Keratinocyte (primary cell): Measurements from ENCODE around the gene GAMT. TPM values are rescaled to one million over a fixed set of nuclear protein-coding genes. Genes with fewer than 3 reads are reported as not detected.

ENCODE experiments used
- DNase-seq: peaks from one replicate; pipeline ENCODE4 v3.0.0-alpha.2; 2011; ENCODE audit warnings: low read depth, missing footprints, low spot score
- FAIRE-seq: peaks from 2 replicates; lab custom pipeline; 2011; peaks lifted over from hg19 to GRCh38; lab: Jason Lieb, UNC
- H2AFZ ChIP-seq: 2 replicates; pipeline ENCODE4 v1.6.0; 2012; ENCODE audit warnings: low read length, control low read depth, inconsistent platforms; ENCODE audit not compliant: control insufficient read depth
- H3K27ac ChIP-seq: 2 replicates; pipeline ENCODE4 v1.5.1; 2011; ENCODE audit warnings: low read length; ENCODE audit not compliant: control insufficient read depth, insufficient read depth
- H3K27me3 ChIP-seq: 3 replicates; pipeline ENCODE4 v1.6.0; 2011; ENCODE audit warnings: low read length; ENCODE audit not compliant: control insufficient read depth, insufficient read depth; ENCODE audit errors: extremely low read depth
- H3K36me3 ChIP-seq, 2 experiments: 2 replicates in 1 of 2; 3 replicates in 1 of 2; pipeline ENCODE4 v1.5.1; 2011; ENCODE audit warnings: low read length in 2 of 2, mild to moderate bottlenecking in 1 of 2; ENCODE audit not compliant: control insufficient read depth in 2 of 2, insufficient read depth in 2 of 2; ENCODE audit errors: extremely low read depth in 1 of 2
- H3K4me1 ChIP-seq: 3 replicates; pipeline ENCODE4 v1.5.1; 2011; ENCODE audit warnings: low read length; ENCODE audit not compliant: control insufficient read depth, insufficient read depth; ENCODE audit errors: extremely low read depth
- H3K4me2 ChIP-seq: 3 replicates; pipeline ENCODE4 v1.6.0; 2011; ENCODE audit warnings: low read depth, low read length; ENCODE audit not compliant: control insufficient read depth, insufficient read depth; ENCODE audit errors: extremely low read depth
- H3K4me3 ChIP-seq, 3 experiments: fragments of 200-600 bp in 1 of 3; sonication (generic) in 1 of 3; 2 replicates in 2 of 3; 3 replicates in 1 of 3; pipeline ENCODE4 v1.5.1; 2011 to 2016; ENCODE audit warnings: low read length in 3 of 3, mild to moderate bottlenecking in 3 of 3, control low read depth in 2 of 3, inconsistent platforms in 1 of 3, low read depth in 1 of 3, mixed read lengths in 1 of 3, mixed run types in 1 of 3, moderate library complexity in 1 of 3; ENCODE audit not compliant: control insufficient read depth in 2 of 3, insufficient read depth in 2 of 3; ENCODE audit errors: extremely low read depth in 1 of 3
- H3K79me2 ChIP-seq: 2 replicates; pipeline ENCODE4 v1.6.0; 2012; ENCODE audit warnings: low read length; ENCODE audit not compliant: control insufficient read depth, insufficient read depth
- H3K9ac ChIP-seq: 3 replicates; pipeline ENCODE4 v1.6.0; 2011; ENCODE audit warnings: low read length; ENCODE audit not compliant: control insufficient read depth, insufficient read depth; ENCODE audit errors: extremely low read depth
- H3K9me1 ChIP-seq: 3 replicates; pipeline ENCODE4 v1.6.0; 2011; ENCODE audit warnings: low read length; ENCODE audit not compliant: control insufficient read depth, insufficient read depth; ENCODE audit errors: extremely low read depth
- H3K9me3 ChIP-seq: 2 replicates; pipeline ENCODE4 v1.5.1; 2012; ENCODE audit warnings: low read depth, low read length; ENCODE audit not compliant: control insufficient read depth
- H4K20me1 ChIP-seq: 3 replicates; pipeline ENCODE4 v1.6.0; 2011; ENCODE audit warnings: low read length; ENCODE audit not compliant: control insufficient read depth, insufficient read depth; ENCODE audit errors: extremely low read depth
- EZH2 ChIP-seq: IDR thresholded peaks from one replicate; pipeline ENCODE4 v1.6.1; 2012; ENCODE audit warnings: inconsistent platforms, mild to moderate bottlenecking, low read length, moderate library complexity
- dilution Hi-C: fragments of 300-500 bp; cut with MboI; formaldehyde crosslinking; loops from one replicate; pipeline ENCODE4 v1.7.0; 2020; ENCODE audit warnings: low sequenced_read_pairs; ENCODE audit not compliant: extremely low pct_ligation_motif_present
- polyA plus RNA-seq, 5 experiments: library from polyadenylated mRNA; depleted of rRNA in 3 of 5; stranded (reverse) in 3 of 5; stranded (forward) in 1 of 5; unstranded in 1 of 5; fragments of >200 nt; gene quantifications; 1 replicate in 1 of 5; 2 replicates in 3 of 5; 3 replicates in 1 of 5; pipeline versions ENCODE4 v1.2.1 to v1.2.3, GENCODE V29; 2011 to 2012; ENCODE audit warnings: missing spikeins in 2 of 5, low read depth in 1 of 5, low replicate concordance in 1 of 5
- TF ChIP-seq, protein P1 (sequence below), 3 experiments: IDR thresholded peaks in 1 of 3; conservative IDR thresholded peaks in 1 of 3; optimal IDR thresholded peaks in 1 of 3; 2 replicates in 2 of 3; 3 replicates in 1 of 3; pipeline versions ENCODE3 to v1.5.1; 2011; ENCODE audit warnings: low read length in 3 of 3, mild to moderate bottlenecking in 3 of 3, moderate library complexity in 2 of 3, control low read depth in 1 of 3, inconsistent platforms in 1 of 3; ENCODE audit not compliant: insufficient read depth in 2 of 3; ENCODE audit errors: extremely low read depth in 1 of 3

Gene GAMT
- polyA plus RNA-seq, 1 donor (not counting 4 experiments of a cell fraction or from before 2014, with no cell fraction given), result 5.7 TPM

DNA sequence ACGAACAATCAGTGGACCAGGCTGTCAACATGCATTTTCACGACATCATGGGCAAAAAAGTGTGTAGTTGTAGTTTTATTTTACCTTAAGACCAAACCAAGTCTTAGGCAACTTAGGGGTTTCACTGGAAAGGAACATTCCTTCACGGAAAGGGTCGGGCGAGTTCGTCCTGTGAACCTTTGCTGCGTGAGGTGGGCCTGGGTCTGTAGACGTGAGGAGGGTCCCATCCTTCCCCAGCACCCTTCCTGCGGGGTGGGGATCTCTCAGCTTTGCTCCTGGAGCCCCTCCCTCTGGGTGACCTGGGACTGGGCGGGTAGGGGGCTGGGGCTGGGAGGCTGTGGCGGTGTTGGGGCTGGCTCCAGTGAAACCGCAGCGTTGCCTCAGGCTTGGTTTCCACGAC, 24.6 kb upstream of the GAMT start:
- Histone ChIP-seq H3K27me3 (no peaks in the 10 kb centered on the region), H3K9me3 (no peaks in the 10 kb centered on the region), H3K27ac (peak overlapping the region; percentile 25), H3K4me3 (no peak overlapping the region), H4K20me1 (peaks cover 14% of the 10 kb centered on the region), H3K36me3 (peaks cover 35 to 70% of the 10 kb centered on the region in 2 experiments), H3K4me2 (no peak overlapping the region), H3K9ac (no peak overlapping the region), H3K4me1 (peaks cover 17% of the 10 kb centered on the region), H3K9me1 (peaks cover 3% of the 10 kb centered on the region), H2AFZ (no peak overlapping the region), H3K79me2 (peaks cover 61% of the 10 kb centered on the region)
- no peak for DNase-seq
- no peak for FAIRE-seq
- no peak for TF ChIP-seq EZH2
- TF ChIP-seq, protein P1, sequence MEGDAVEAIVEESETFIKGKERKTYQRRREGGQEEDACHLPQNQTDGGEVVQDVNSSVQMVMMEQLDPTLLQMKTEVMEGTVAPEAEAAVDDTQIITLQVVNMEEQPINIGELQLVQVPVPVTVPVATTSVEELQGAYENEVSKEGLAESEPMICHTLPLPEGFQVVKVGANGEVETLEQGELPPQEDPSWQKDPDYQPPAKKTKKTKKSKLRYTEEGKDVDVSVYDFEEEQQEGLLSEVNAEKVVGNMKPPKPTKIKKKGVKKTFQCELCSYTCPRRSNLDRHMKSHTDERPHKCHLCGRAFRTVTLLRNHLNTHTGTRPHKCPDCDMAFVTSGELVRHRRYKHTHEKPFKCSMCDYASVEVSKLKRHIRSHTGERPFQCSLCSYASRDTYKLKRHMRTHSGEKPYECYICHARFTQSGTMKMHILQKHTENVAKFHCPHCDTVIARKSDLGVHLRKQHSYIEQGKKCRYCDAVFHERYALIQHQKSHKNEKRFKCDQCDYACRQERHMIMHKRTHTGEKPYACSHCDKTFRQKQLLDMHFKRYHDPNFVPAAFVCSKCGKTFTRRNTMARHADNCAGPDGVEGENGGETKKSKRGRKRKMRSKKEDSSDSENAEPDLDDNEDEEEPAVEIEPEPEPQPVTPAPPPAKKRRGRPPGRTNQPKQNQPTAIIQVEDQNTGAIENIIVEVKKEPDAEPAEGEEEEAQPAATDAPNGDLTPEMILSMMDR (optimal IDR thresholded peaks at IDR 0.05 in 1 of 3, IDR thresholded peaks at IDR 0.05 in 1 of 3, conservative IDR thresholded peaks at IDR 0.05 in 1 of 3; ENCODE audit: extremely low read depth in 1 of 3, insufficient read depth in 2 of 3, low read length in 3 of 3), result no peak
- dilution Hi-C loops, result no loop called here

DNA sequence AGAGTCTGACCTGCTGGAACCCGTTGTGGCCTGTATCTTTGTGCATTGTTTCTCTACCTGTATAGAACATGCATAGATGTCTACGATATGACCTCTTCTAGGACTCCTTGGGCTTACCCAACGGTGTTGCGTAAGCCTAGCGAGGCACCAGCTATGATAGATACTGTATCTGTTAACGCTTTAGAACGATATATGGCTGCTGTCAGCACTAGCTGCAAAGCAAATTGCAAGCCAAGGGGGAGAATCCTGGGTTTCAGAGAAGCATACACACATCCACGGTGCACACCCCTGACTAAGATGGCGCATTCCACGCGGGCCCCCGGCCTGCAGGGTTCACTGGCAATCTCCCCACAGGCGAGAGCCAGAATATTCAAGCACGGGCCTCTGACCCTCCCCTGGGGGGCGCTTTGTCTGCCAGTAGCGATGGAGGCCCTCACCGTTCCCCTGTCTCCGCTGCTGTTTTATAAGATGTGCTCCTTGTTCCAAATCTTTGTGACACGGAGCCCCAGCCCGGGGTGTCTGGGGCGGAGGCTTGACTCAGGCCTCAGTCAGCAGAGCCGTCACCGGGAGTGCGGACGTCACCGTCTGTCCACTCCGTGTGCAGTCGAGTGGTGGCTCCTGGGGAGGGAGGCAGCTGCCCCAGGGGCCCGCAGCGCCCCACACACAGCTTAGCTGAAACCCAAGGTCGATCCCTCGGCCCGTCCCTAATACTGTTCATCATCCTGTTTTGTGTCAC, 23.9 kb upstream of the GAMT start:
- H3K36me3 ChIP-seq, result peaks cover 38 to 77% of the 10 kb centered on the region in 2 experiments
- DNase-seq (no peak), FAIRE-seq (peak; percentile 93)
- peaks cover 18% of the 10 kb centered on the region for H4K20me1 ChIP-seq
- peak overlapping the region; percentile 53 for H3K27ac ChIP-seq
- no peaks in the 10 kb centered on the region for H3K9me3 ChIP-seq
- peaks cover 67% of the 10 kb centered on the region for H3K79me2 ChIP-seq
- TF ChIP-seq, protein P1 (optimal IDR thresholded peaks at IDR 0.05 in 1 of 3, IDR thresholded peaks at IDR 0.05 in 1 of 3, conservative IDR thresholded peaks at IDR 0.05 in 1 of 3; ENCODE audit: extremely low read depth in 1 of 3, insufficient read depth in 2 of 3, low read length in 3 of 3), result no peak
- TF ChIP-seq EZH2, result no peak
- H3K4me2 ChIP-seq, result peak overlapping the region; percentile 60
- dilution Hi-C loops, result no loop called here
- peak overlapping the region; percentile 52 for H3K9ac ChIP-seq
- H2AFZ ChIP-seq, result no peak overlapping the region
- H3K27me3 ChIP-seq, result no peaks in the 10 kb centered on the region
- peaks cover 3% of the 10 kb centered on the region for H3K9me1 ChIP-seq
- H3K4me1 ChIP-seq, result peaks cover 17% of the 10 kb centered on the region
- no peak overlapping the region for H3K4me3 ChIP-seq
